Activated CD4-positive, alpha-beta T cell treated with anti-CD3 and anti-CD28 coated beads, Interleukin-2, amount 50 U/mL, for 48 hours (primary cell): ENCODE measurements around the gene NPTX1.

Experiments used
- DNase-seq, 2 experiments: peaks; one replicate each; pipeline ENCODE4 v3.0.0-alpha.2; 2020

Gene NPTX1

GRCh38 chr17:80442764-80443163, 33.6 kb downstream of the NPTX1 start:
- no peak for DNase-seq

DNA sequence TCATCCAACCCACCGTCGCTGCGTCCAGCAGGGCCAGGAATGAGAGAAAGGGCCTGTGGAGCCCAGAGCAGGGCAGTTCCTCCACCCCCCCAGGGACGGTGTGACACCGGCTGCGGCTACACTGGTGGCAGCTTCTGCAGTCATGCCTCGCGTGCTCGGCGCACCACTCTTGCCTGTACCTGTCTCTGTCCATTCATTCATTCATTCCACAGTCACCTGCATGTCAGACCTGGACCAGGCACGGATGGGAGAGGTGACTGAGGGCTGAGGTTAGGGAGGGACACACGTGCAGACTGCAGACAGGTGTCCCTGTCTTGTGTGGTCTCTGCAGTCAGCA, 34.1 kb downstream of the NPTX1 start:
- DNase-seq = no peak

DNA sequence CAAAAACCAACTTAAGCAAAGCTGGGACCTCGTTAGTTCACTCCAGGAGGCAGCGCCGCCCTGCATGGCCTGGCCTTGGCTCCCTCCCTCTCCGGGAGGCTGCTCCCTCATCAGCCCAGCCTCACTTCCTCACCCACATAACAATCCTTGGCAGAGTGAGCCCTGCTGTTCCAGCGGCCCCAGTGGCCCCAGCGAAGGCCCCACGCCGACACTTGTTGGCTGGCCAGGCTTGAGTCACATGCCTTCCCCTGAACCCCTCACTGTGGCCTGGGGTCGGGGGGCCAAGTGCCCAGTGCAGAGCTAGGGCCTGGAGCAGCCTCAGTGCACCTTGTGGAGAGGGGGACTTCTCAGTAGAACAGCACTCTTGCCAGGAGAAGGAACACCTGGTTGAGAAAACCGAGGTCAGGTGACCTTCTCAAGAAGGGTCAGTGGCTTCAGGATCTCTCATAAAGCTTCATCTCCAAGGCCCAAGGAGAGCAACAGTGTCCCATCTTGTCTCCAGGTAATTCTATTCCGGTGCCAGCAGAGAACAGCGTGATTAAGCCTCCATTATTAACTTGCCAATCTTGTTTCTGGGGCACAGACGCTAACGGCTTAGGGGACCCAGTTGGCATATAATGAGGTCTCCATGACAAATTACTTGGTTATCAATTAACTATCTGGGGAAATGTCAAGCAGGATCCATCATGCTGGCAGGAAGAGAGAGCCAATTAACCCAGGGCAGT, 34.6 kb downstream of the NPTX1 start:
- DNase-seq = no peak

DNA sequence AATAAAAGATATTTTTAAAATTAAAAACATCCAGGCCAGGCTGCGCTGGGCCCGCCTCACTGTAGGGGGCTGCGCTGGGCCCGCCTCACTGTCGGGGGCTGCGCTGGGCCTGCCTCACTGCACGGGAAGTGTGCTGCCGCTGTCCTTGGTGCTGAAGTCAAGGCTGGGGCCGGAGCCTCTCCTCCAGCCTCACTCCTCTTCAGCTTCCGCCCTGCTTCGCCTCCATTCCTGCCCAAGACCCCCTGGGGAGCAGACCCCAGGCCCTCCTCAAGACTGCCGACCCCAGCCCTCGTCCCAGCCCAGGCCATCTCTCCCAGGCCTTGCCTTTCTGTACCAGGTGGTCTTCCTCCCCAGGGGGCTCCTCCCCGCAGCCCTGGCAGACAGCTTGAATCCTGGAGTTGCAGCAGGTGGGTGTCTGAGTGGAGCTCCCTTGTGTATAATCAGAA, 35.3 kb downstream of the NPTX1 start:
- peak; percentile 53 to 60 for DNase-seq

DNA sequence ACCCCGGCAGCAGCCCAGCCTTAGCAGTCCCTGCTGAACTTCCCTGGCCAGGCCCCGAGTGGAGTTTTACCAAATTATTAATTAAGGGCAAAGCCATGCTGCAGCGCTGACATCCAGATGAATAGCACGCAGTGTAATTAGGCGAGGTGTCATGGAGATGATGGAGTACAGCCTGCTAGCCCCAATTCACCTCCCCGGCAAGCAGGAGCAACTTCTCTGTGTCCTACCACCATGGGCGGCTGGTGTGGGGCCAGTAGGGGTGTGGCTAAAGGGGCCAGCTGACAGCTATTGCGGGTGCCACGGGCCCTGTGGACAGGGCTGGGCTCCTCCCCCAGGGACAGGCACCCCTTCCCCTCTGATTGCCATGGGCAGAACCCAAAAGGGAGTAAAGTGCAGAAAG, 36.9 kb downstream of the NPTX1 start:
- DNase-seq = no peak

DNA sequence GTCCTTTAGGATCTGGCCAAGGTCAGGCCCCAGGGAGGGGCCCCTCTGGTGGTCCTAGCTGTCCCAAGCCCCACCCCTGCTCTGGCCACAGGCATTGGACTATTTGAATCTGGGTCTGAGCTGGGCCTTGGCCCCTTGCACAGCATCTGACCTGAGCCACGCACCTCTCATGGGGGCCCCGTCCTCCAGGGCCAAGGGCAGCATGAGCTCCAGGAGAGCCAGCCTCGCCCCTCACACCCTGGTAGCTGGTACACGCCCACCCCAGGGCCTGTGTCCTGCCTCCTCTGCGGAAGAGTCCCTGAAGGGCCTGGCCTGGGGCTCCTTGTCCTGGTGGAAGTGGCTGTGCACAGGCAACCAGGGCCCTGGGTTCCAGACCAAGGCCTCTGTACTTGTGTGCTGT, 37.6 kb downstream of the NPTX1 start:
- DNase-seq = no peak

- DNase-seq = no peak
Measured at GRCh38 chr17:80437532-80437931, 38.9 kb downstream of the NPTX1 start.

DNA sequence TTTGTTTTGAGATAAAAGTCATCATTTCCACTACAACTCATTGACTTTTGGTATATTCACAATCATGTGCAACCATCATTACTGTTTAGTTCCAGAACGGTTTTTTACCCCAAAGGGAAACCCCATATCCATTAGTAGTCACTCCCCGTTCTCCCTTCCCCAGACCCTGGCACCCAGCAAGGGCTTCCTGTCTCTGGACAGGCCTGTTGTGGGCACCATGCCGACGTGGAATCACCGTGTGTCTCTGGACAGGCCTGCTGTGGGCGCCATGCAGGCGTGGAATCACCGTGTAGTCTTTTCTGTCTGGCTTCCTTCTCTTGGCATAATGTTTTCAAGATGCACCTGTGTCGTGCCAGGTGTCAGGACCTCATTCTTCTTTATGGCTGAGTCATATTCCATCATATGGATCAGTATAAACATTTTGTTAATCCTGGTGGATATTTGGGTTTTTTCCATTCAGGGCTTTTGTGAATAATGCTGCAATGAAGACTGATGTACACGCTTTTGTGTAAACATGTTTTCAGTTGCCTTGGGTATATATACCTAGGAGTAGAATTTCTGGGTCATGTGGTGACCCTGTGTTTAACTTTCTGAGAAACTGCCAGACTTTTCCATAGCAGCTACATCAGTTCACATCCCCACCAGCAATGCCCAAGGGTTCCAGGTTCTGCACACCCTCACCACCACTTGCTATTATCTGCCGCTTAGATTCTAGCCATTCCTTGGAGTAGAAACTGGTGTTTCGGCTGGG, 42.3 kb downstream of the NPTX1 start:
- DNase-seq = no peak

DNA sequence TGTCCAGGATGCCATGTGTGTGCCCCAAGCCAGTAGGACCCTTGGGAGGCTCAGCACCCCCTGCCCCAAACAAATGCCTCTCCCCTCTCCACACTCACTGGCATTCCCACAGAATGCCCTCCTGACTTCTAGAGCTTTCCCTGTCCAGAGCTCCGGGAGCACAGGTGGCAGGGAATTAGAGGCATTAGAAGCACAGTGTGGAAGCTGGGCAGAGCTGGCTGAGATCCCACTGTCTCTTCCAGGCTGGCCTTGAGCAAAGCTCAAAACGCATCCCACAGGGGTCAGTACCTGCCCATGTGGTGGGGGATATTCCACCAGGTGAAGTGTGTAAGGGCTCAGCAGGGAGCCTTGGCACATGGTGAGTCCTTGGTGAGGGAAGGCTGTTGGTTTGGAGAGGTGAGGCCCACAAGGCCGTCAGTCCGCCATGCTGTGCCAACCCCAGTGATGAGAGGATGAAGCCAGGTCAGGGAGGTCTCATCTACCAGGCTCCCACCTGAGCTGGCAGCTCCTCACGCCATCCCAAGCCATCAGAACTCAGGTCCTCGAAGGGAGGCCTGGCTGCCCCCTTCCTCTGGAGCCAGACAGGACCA, 43.4 kb downstream of the NPTX1 start:
- DNase-seq = no peak

DNA sequence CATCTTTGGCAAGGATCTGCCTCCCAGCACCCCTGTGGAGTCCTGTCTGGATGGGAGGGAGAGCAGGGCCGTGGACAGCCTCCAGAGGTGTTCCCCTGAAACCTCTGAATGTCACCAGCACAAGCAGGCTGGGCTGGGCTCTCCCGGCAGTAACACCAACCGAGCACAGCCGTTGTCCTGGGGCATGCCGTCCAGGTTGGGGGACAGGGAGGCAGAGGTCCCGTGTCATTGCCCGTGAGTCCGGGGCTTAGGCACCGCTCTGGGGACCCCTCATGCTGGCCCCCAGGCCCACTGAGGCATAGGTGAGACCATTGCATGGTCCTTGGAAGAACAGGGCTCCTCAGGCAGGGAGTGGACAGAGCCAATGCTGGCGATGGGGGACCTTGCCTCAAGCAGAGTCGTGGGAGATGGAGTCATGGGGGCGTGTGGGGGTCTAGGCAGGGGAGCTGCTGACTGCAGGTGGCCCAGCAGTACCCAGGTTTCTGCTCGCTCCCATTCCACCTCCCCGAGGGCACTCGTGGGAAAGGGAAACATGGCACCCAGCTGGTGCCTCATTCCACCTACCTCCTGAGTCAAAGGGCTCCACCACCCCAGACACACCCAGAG, 44.0 kb downstream of the NPTX1 start:
- no peak for DNase-seq

DNA sequence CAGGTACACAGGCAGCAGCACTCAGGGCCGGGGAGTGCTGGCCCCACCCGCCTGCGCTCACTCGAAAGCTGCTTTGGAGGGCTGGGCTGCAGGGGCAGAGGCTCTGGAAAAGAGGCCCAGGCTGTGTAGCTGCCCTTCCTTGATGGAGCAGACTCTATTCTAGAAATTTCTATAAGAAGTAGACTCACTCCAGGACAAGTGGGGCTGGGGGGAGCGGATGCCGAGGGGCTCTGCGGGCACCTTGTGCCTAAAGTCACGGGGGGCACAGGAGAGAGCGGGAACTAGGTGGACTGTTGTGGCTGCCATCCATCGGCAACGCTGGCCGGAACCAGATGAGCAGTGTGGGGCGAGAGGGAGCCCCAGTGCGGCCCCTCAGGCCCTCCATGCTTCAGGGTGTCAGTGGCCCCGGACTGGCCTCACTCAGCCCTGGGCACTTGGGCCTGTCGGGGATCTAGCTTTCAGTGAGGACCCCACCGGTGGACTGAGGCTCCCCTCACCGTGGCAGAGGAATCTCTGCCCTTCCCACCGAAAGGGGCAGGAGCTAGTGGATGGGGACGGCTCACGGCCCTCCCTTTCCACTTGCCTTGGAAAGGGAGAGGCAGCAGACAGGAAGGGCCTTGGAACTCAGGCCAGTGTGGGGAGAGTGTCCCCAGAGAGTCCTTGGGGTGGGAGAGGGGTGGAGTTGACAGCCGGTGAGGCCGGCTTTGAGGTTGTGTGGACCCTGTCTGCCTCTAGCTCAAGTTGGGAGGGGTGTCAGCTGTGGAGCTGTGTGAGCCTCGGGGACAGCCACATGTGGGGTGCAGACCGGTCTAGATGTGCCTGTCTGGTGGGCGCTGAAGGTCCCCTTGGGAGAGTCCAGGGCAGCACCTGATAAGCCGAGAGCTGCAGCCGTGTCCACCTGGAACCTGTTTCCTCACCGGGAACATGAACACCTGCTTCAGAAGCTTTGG, 44.9 kb downstream of the NPTX1 start:
- no peak for DNase-seq

DNA sequence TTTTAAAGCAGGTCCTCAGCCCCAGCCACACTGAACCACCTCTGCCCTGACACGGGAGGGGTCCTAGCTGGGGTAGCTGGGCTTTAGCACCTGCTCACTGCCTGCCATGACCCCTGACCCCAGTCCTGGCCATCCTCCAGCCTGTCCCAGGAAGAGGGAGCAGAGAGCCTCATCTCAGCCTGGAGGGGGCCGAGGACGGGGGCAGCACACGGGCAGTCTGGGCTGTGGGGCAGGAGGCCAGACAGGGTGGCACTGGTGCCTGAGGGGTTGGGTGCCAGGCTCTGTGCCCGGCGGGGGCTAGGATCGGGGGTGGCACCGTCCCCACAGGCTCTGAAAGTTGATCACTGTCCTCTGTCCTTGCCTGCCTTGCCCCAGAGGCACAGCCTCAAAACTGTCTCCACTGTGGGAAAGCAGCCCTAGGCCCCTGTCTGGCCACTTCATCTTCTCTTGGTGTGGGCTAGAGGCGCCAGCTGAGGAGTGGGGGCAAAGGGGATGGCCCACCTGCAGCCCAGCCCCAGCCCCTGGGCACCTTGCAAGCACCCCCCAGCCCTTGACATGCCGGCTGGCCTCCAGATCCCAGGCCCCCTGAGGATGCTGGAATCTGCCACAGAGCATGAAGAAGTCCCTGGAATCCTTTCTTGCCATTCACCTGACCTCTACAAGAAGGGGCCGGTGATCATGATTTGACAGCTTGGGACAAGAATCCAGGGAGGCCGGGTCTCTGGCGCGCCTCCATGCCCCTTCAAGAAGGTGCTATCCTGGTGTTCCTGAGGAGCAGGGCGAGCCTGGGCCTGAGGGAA, 45.8 kb downstream of the NPTX1 start:
- no peak for DNase-seq

DNA sequence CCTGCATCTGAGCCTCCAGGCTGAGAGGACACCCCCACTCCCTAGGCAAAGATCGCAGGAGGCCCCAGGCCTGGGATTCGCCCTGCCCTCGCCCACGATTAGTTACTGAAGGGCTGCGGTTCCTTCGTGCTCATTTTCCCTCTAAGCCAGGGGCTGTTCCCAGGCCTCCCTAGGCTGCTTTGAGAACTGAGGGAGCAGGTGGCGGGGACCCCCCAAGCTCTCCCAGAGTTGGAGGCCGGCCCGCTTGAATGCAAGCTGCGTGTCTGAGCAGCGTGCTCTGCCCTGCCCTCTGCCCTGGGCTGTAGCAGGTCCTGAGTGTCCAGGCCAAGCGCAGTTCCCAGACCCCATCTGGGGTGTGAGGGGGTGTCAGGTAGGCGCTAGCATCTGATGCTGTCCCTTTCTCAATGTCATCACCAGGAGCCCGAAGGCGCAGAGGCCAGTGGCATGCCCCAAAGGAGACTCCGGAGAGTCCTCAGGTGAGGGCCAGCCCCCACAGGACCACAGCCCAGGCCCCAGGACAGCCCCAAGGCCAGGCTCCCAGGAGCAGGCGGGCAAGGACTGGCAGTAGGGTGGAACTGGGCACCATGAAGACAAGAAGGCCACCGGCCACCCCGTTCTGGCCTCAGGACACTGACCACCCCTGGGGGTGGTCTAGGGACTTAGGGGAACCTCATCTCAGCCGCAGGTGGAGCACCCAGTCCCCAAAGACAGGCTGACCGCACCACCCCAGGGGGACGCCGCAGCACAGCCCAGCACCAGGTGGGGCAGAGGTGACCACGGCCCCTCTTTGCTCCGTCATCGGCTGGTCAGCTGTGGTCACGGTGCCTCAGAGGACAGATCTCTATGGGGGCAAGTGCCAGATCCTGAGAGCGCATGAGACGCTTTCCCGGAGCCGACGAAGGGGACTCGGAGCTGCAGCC, 46.8 kb downstream of the NPTX1 start:
- no peak for DNase-seq

DNA sequence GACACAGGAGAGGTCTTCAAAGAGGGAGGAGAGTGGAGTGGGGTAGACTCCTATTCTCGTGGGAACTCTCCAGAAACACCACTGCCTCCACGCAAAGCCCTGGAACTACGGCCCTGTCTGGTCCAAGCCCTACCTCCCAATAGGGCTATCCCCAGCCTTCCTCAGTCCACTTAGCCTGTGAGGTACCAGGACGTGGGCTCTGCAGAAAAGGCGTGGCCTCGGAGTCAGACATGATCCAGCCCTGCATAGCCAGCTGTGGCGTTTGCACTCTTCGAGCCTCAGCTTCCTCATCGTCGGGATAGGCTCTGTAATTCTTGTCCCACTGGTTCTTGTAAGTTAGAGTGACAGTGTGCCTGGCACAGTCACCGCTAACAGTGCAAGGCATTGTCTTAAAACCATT, 47.6 kb downstream of the NPTX1 start:
- no peak for DNase-seq

GRCh38 chr17:80428363-80428762, 48.0 kb downstream of the NPTX1 start:
- no peak for DNase-seq

DNA sequence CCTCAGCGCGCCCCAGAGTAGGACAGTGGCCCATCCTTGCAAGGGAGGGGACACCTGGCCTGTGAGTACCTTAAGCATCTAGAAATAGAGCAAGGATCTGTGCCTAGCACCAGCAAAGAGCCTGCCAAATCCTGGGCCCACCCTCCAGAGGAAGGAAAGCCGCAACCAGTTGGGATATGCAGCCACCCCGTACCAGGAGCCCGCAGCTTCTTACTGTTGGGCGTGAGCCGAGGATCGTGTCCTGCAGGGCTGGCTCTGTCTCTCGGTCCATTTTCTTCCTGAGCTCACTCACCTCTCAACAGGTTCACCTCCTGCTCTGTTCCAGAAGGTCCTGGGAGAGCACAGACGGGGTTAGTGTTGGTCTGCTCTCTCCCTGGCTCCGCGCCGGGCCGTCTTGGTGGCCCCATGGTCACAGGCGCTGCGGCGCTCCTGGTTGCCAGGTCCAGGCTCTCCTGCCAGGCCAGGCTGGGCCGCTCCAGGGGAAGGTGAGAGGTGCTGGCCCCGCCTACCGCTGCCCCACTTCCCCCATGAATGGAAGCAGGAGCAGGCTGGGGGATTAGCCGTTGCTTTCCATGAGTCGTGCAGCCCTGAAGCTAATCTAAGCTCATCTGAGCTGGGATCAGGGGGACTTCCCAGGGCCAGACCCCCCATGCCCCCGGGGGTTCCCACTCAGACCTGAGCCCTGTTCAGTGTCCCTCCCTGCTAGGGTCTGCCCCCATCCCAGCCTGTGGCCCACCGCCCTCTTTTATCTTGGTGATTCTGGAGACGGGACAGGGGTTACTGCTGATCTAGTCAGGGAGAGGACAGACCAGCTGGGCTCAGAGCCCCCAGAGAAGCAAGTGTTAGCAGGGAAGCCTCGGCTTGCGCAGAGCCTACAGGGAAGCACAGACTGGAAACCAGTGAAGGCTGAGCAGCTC, 48.8 kb downstream of the NPTX1 start:
- no peak for DNase-seq

- DNase-seq = peak; percentile 90
Measured at GRCh38 chr17:80426671-80427326, 49.6 kb downstream of the NPTX1 start.

GRCh38 chr17:80425835-80426426, 50.5 kb downstream of the NPTX1 start:
- DNase-seq = no peak
